ENCODE measurements around the gene ZNF100. TPM values are rescaled to one million over a fixed set of nuclear protein-coding genes. Genes with fewer than 3 reads are reported as not detected.
"Not testable (repeated sequence)": the region's sequence is repeated elsewhere in the genome, so short reads cannot be mapped to it uniquely, and the experiment has no call there.

Gene ZNF100
- total RNA-seq, 5 donors from 2014 or later (not counting 1 experiment from before 2014, with no cell fraction given), result 6.3 to 23.5 (median 21.1) TPM

DNA sequence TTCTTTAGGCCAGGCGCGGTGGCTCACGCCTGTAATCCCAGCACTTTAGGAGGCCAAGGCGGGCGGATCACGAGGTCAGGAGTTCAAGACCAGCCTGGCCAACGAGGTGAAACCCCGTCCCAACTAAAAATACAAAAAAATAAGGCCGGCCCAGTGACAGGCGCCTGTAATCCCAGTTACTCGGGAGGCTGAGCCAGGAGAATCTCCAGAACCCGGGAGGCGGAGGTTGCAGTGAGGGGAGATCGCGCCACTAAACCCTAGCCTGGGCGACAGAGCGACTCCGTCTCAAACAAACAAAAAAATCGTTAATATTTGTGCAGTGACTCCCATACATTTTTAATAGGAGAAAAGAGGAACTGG is 694 bp downstream of the ZNF100 start:
- H3K4me3 Mint-ChIP-seq, result peak overlapping the region; percentile 91 to 96 (median 94)
- ChIA-PET POLR2A (interaction anchor here in 1 of 2 donors (1.1 to 1.9 kb wide), 2 partner anchors 69 to 1920 kb away, joined by 3 to 10 read pairs; partner anchors contain the start of genes ZNF43 and ZNF675), CTCF (interaction anchor here in 1 of 2 donors (1.2 to 1.3 kb wide), 2 partner anchors 68 to 85 kb away, joined by 3 to 9 read pairs; no protein-coding TSS in a partner anchor)
- H3K27me3 ChIP-seq (replicated peaks in 1 of 2; ENCODE audit: control insufficient read depth in 2 of 2, extremely low read depth in 1 of 2, insufficient read depth in 2 of 2, low read length in 1 of 2); H3K27me3 Mint-ChIP-seq; H3K27ac ChIP-seq (ENCODE audit: low read length); H3K9me3 ChIP-seq; H3K9me3 Mint-ChIP-seq: not testable (repeated sequence)
- Histone ChIP-seq H3K4me1 (ENCODE audit: control insufficient read depth in 1 of 2, extremely low read depth in 1 of 2, insufficient read depth in 2 of 2, low read length in 2 of 2) (peaks cover 2 to 14% of the 10 kb centered on the region in 2 experiments), H3K36me3 (ENCODE audit: control insufficient read depth in 2 of 2, extremely low read depth in 1 of 2, insufficient read depth in 1 of 2, low read length in 1 of 2) (peaks cover 6 to 12% of the 10 kb centered on the region in 2 donors), H3K4me3 (ENCODE audit: control insufficient read depth in 1 of 2, extremely low read depth in 1 of 2, low read length in 1 of 2) (peak overlapping the region; percentile 95 to 96)
- 2% methylated on average over 7 of the region's 19 CpGs for WGBS (ENCODE audit: insufficient coverage)
- ATAC-seq (replicated peaks in 1 of 4), result peak; percentile 6 to 12 (median 10)
- peak in 1 of 35 experiments; percentile 3 for DNase-seq
- peaks cover 26% of the 10 kb centered on the region for H3K36me3 Mint-ChIP-seq
- H3K4me1 Mint-ChIP-seq, result peaks cover 12 to 40% (median 39%) of the 10 kb centered on the region in 3 donors
- H3K27ac Mint-ChIP-seq, result peak overlapping the region; percentile 90 to 91

DNA sequence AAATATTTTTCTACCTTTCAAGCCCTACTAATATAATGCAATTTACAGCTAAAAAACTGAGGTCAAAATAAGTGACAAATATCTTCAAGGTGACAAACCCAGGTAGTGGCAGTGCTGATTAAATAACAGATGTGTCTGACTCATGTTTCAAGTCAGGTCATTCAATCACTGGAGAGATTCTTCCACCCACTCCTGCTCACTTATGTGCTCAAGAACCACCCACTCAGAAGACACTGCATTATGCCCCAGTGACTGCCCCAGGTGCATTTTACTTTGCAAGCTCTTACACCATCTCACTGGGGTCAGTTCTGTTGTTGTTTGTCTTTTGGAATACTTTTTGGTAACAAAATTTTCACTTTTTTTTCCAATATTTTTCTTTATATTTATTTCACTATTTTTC is 2.2 kb downstream of the ZNF100 start:
- Histone ChIP-seq H3K4me1 (ENCODE audit: control insufficient read depth in 1 of 2, extremely low read depth in 1 of 2, insufficient read depth in 2 of 2, low read length in 2 of 2) (peaks cover 2 to 14% of the 10 kb centered on the region in 2 experiments), H3K27ac (ENCODE audit: low read length) (no peak overlapping the region), H3K9me3 (no peaks in the 10 kb centered on the region), H3K4me3 (ENCODE audit: control insufficient read depth in 1 of 2, extremely low read depth in 1 of 2, low read length in 1 of 2) (no peak overlapping the region), H3K36me3 (ENCODE audit: control insufficient read depth in 2 of 2, extremely low read depth in 1 of 2, insufficient read depth in 1 of 2, low read length in 1 of 2) (peaks cover 6 to 13% of the 10 kb centered on the region in 2 donors), H3K27me3 (replicated peaks in 1 of 2; ENCODE audit: control insufficient read depth in 2 of 2, extremely low read depth in 1 of 2, insufficient read depth in 2 of 2, low read length in 1 of 2) (no peaks in the 10 kb centered on the region)
- ATAC-seq (replicated peaks in 1 of 4) (no peak), DNase-seq (no peak)
- POLR2A ChIA-PET, result no interaction called here
- peaks cover 12 to 44% (median 42%) of the 10 kb centered on the region in 3 donors for H3K4me1 Mint-ChIP-seq
- H3K27me3 Mint-ChIP-seq, result no peaks in the 10 kb centered on the region
- no peak overlapping the region for H3K27ac Mint-ChIP-seq
- H3K9me3 Mint-ChIP-seq, result no peaks in the 10 kb centered on the region
- CTCF ChIA-PET, result no interaction called here
- peaks cover 40% of the 10 kb centered on the region for H3K36me3 Mint-ChIP-seq
- H3K4me3 Mint-ChIP-seq, result peak overlapping the region in 2 of 3 donors; percentile 31 to 91

DNA sequence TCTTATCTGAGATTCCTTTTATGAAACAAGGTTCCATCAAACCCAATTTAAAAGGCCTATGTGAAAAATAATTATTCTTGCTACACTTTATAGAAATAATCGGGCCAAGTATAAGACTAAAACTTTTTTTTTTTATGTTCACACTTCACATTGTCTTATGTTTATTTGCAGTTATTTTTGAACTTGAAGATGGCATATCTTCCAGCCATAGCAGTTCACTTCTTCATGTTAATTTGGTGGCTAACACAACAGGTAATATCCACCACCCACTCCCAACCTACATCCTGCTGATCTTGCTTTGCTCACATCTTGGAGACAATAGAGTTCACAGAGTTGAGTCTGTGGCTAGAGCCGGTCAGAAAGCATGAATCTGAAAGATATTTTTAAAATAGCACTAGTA is 5.8 kb downstream of the ZNF100 start:
- H3K9me3 Mint-ChIP-seq; ATAC-seq (replicated peaks in 1 of 4); H3K27me3 ChIP-seq (replicated peaks in 1 of 2; ENCODE audit: control insufficient read depth in 2 of 2, extremely low read depth in 1 of 2, insufficient read depth in 2 of 2, low read length in 1 of 2); H3K27ac ChIP-seq (ENCODE audit: low read length); H3K4me1 ChIP-seq (ENCODE audit: control insufficient read depth in 1 of 2, extremely low read depth in 1 of 2, insufficient read depth in 2 of 2, low read length in 2 of 2); H3K27me3 Mint-ChIP-seq; DNase-seq; POLR2A ChIA-PET; H3K4me3 Mint-ChIP-seq; H3K27ac Mint-ChIP-seq; H3K9me3 ChIP-seq; H3K4me3 ChIP-seq (ENCODE audit: control insufficient read depth in 1 of 2, extremely low read depth in 1 of 2, low read length in 1 of 2); CTCF ChIA-PET: not testable (repeated sequence)
- peaks cover 6 to 20% of the 10 kb centered on the region in 2 donors for H3K36me3 ChIP-seq (ENCODE audit: control insufficient read depth in 2 of 2, extremely low read depth in 1 of 2, insufficient read depth in 1 of 2, low read length in 1 of 2)
- WGBS (ENCODE audit: insufficient coverage), result 80% methylated on average over 1 of the region's 2 CpGs
- Mint-ChIP-seq H3K4me1 (peaks cover 9 to 58% (median 47%) of the 10 kb centered on the region in 3 donors), H3K36me3 (peaks cover 72% of the 10 kb centered on the region)

DNA sequence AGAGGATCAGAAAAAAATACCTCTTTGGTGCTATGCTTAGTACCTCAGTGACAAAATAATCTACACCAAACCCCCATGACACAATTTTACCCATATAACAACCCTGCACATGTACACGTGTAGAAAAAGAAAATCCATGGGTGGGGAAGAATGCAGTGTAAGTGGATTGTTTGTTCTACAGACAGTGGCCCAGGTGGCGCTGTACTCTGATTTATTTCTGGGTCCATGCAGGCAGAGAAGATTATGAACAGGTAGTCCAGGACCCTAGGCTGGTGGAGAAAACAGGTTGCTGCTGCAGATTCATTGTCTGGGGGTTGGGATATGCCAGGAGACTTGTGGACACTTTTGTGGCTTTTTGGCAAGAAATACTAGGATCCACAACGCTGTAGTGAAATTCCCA is 9.1 kb downstream of the ZNF100 start:
- Mint-ChIP-seq H3K27me3 (no peaks in the 10 kb centered on the region), H3K36me3 (peaks cover 87% of the 10 kb centered on the region), H3K4me1 (peaks cover 0 to 46% (median 40%) of the 10 kb centered on the region in 3 donors), H3K4me3 (no peak overlapping the region), H3K9me3 (peaks cover 4 to 19% (median 6%) of the 10 kb centered on the region in 3 donors), H3K27ac (no peak overlapping the region)
- H3K4me3 ChIP-seq (ENCODE audit: control insufficient read depth in 1 of 2, extremely low read depth in 1 of 2, low read length in 1 of 2), result no peak overlapping the region
- ATAC-seq (replicated peaks in 1 of 4) (no peak), DNase-seq (no peak)
- H3K4me1 ChIP-seq (ENCODE audit: control insufficient read depth in 1 of 2, extremely low read depth in 1 of 2, insufficient read depth in 2 of 2, low read length in 2 of 2), result peaks cover 0 to 3% of the 10 kb centered on the region in 2 experiments
- no peaks in the 10 kb centered on the region for H3K27me3 ChIP-seq (replicated peaks in 1 of 2; ENCODE audit: control insufficient read depth in 2 of 2, extremely low read depth in 1 of 2, insufficient read depth in 2 of 2, low read length in 1 of 2)
- CTCF ChIA-PET, result no interaction called here
- no peak overlapping the region for H3K27ac ChIP-seq (ENCODE audit: low read length)
- POLR2A ChIA-PET, result no interaction called here
- H3K9me3 ChIP-seq, result no peaks in the 10 kb centered on the region
- WGBS (ENCODE audit: insufficient coverage), result 96% methylated on average over 2 of the region's 3 CpGs
- H3K36me3 ChIP-seq (ENCODE audit: control insufficient read depth in 2 of 2, extremely low read depth in 1 of 2, insufficient read depth in 1 of 2, low read length in 1 of 2), result peaks cover 9 to 22% of the 10 kb centered on the region in 2 donors

DNA sequence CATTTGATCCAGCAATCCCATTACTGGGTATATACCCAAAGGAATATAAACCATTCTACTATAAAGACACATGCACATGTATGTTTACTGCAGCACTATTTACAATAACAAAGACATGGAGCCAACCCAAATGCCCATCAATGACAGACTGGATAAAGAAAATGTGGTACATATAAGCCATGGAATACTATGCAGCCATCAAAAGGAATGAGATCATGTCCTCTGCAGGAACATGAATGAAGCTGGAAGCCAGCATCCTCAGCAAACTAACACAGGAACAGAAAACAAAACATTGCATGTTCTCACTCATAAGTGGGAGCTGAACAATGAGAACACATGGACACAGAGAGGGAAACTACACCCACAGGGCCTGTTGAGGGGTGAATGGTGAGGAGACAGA is 11.8 kb downstream of the ZNF100 start:
- H3K9me3 ChIP-seq; DNase-seq; H3K4me3 Mint-ChIP-seq; H3K27ac ChIP-seq (ENCODE audit: low read length); H3K27me3 Mint-ChIP-seq; H3K4me1 ChIP-seq (ENCODE audit: control insufficient read depth in 1 of 2, extremely low read depth in 1 of 2, insufficient read depth in 2 of 2, low read length in 2 of 2); ATAC-seq (replicated peaks in 1 of 4); H3K27ac Mint-ChIP-seq; H3K27me3 ChIP-seq (replicated peaks in 1 of 2; ENCODE audit: control insufficient read depth in 2 of 2, extremely low read depth in 1 of 2, insufficient read depth in 2 of 2, low read length in 1 of 2): not testable (repeated sequence)
- Mint-ChIP-seq H3K9me3 (peaks cover 4 to 19% (median 6%) of the 10 kb centered on the region in 3 donors), H3K36me3 (peaks cover 91% of the 10 kb centered on the region), H3K4me1 (peaks cover 0 to 32% (median 29%) of the 10 kb centered on the region in 3 donors)
- ChIA-PET CTCF (interaction anchor here in 1 of 2 donors (0.6 kb wide), 1 partner anchor 39 kb away, joined by 3 read pairs; no protein-coding TSS in a partner anchor), POLR2A (interaction anchor here in 1 of 2 donors (0.6 kb wide), 1 partner anchor 980 kb away, joined by 3 read pairs; the partner anchor contains the start of gene ZNF66)
- H3K36me3 ChIP-seq (ENCODE audit: control insufficient read depth in 2 of 2, extremely low read depth in 1 of 2, insufficient read depth in 1 of 2, low read length in 1 of 2), result peaks cover 14 to 23% of the 10 kb centered on the region in 2 donors
- H3K4me3 ChIP-seq (ENCODE audit: control insufficient read depth in 1 of 2, extremely low read depth in 1 of 2, low read length in 1 of 2), result peak overlapping the region in 1 of 2 donors; percentile 20

DNA sequence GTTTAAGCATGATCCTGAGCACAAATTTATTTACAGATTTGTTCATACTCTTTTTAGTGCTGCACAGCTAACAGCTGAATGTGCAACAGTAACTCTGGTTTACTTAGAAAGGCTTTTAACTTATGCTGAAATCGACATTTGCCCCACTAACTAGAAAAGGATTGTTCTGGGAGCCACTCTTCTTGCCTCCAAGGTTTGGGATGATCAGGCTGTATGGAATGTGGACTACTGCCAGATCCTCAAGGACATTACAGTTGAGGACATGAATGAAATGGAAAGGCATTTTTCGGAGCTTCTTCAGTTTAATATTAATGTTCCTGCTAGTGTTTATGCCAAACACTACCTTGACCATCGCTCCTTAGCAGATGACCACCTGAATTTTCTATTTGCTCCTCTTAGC is 16.0 kb downstream of the ZNF100 start:
- CTCF ChIA-PET, result no interaction called here
- Histone ChIP-seq H3K27ac (ENCODE audit: low read length) (no peak overlapping the region), H3K9me3 (no peaks in the 10 kb centered on the region), H3K27me3 (replicated peaks in 1 of 2; ENCODE audit: control insufficient read depth in 2 of 2, extremely low read depth in 1 of 2, insufficient read depth in 2 of 2, low read length in 1 of 2) (no peaks in the 10 kb centered on the region), H3K4me3 (ENCODE audit: control insufficient read depth in 1 of 2, extremely low read depth in 1 of 2, low read length in 1 of 2) (no peak overlapping the region), H3K36me3 (ENCODE audit: control insufficient read depth in 2 of 2, extremely low read depth in 1 of 2, insufficient read depth in 1 of 2, low read length in 1 of 2) (peaks cover 16% of the 10 kb centered on the region in 2 donors), H3K4me1 (ENCODE audit: control insufficient read depth in 1 of 2, extremely low read depth in 1 of 2, insufficient read depth in 2 of 2, low read length in 2 of 2) (no peaks in the 10 kb centered on the region)
- Mint-ChIP-seq H3K27ac (no peak overlapping the region), H3K27me3 (no peaks in the 10 kb centered on the region), H3K4me3 (no peak overlapping the region), H3K9me3 (peaks cover 4 to 22% (median 6%) of the 10 kb centered on the region in 3 donors), H3K4me1 (peaks cover 8 to 35% (median 33%) of the 10 kb centered on the region in 3 donors), H3K36me3 (peaks cover 88% of the 10 kb centered on the region)
- POLR2A ChIA-PET, result no interaction called here
- WGBS (ENCODE audit: insufficient coverage), result 100% methylated on average over 1 of the region's 3 CpGs
- no peak for ATAC-seq (replicated peaks in 1 of 4)
- no peak for DNase-seq
